ENCODE measurements around the gene CPEB3.

DNA sequence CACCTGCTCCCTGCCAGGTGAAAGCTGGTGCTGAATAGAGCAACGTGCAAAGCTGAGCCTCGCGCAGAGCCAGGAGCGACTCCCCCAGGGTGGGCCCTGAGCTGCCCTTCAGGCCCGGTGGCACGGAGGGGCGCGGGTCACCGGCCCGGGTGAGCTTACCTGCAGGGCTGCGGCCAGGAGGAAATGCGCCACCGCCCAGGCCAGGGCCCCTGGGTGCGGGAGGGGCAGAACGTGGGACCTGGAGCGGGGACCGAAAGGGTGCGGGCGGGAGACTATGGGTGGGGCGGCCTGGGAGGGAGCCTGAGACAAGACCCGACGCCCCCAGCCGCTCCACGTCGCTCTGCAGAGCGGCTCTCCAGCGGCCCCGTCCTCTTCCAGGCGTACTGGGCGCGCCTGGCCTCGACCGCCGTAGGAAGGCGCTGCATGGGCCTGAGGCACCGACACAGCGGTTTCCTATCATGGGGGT lies 245.2 kb downstream of the CPEB3 start:
- no peak for TF ChIP-seq CTCF (IDR thresholded peaks at IDR 0.05)
- TF ChIP-seq POLR2AphosphoS5 (IDR thresholded peaks at IDR 0.05; ENCODE audit: insufficient read depth in 1 of 2, low read depth in 1 of 2) = no peak
- no peak for TF ChIP-seq POLR2A (IDR thresholded peaks at IDR 0.05)

Data from vagina (tissue), 2 donors.